NCI-H69 (cell line): ENCODE data around the gene PADI2.

Experiments used
- DNase-seq: peaks from one replicate; lab custom pipeline; 2025; lab: John Stamatoyannopoulos, UW

PADI2 gene

DNA sequence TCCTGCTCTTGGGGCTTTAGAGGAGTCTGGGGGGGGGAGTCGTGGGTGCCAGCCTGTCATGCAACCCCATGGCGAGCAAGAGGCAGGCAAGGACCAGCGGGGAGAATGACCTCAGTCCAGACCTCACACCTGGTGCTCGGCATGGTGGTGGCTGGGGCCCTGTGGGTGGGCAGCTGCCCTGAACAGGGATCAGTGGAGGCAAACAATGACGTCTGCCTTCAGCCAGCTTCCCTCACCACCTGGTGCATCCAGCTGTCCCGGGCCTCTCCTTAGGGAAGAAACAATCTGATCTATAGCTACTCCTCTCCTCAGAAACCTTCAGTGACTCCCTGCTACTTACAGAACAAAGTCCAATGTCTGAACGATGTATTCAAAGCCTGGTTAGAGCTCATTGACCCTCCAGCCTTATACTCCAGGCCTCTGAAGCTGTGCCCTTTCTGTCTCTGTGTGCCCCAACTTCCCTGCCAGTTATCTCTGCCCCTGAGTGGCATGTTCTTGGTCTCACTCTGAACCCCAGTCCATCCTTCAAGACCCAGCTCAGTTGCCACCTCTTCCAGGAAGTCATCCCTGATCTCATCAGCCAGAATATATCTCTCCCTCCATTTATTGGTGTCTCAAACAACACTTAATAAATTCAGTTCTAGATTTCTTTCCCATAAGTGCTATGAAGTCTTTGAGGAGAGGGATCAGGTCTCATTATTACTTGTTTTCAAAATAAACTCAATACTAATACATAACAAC is 6.6 kb downstream of the PADI2 start:
- DNase-seq = no peak

DNA sequence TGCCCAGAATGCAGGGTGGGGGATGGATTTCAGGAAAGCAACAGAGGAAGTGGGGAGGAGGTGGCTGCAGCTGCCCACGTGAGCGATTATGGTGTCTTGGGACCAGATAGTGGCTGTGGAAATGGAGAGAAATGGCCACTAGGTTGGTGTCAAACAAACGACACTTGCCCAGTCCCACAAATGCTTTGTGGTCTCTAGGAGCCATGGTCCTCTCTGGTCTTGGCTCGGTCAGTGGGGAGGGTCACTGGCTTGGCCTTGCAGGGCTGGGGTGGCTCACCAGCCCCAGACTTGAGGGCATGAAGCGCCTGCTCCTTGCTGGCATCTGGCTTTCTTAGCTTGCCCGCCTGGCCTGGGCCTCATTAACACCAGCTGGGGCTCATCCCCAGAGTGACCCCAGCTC is 7.2 kb downstream of the PADI2 start:
- no peak for DNase-seq

DNA sequence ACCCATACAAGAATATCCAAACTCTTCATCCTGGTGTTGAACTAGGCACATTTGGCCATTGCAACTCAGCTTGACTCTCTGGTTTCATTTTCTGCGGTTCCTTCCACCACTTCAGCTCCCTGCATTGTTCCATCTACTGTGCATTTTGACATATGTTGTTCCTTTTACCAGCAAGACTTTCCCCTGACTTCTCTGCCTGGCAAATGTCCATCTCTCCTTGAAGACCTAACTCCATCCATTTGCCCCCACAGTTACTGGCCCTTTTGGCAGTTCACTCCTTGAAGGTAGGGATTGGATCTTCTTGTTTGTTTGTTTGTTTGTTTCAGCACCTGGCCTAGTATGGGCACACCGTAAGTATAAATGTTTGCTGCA is 8.7 kb downstream of the PADI2 start:
- DNase-seq = no peak

DNA sequence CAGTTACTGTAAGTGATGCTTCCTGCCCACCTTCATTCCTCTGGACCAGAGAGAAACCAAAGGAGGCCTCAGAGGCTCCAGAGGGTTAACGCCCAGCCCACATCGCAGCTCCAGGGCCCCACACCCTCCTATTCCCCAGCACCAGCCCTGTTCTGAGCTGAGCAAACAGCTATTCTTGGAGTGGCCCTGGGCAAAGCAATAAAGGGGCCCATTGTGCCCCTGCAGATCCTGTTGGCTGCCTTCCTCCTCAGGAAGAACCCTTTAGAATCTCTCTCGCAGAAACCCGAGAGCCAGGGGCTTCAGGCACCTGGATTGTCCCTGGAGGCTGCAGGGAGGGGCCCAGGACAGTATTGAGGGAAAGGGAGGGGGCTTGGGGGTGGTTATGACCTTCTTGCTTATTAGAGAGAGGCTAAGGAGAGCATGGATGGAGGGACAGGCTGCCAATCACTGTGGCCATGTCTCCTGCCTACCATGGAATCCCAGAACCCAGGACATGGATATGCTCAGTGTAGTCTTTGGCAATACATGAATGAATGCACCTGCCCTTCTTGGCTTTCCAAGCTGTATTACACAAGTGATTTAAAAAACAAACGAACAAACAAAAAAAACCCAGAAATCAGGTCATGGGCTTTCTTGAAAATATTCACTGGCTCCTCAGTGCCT is 9.2 kb downstream of the PADI2 start:
- DNase-seq = peak; percentile 7

DNA sequence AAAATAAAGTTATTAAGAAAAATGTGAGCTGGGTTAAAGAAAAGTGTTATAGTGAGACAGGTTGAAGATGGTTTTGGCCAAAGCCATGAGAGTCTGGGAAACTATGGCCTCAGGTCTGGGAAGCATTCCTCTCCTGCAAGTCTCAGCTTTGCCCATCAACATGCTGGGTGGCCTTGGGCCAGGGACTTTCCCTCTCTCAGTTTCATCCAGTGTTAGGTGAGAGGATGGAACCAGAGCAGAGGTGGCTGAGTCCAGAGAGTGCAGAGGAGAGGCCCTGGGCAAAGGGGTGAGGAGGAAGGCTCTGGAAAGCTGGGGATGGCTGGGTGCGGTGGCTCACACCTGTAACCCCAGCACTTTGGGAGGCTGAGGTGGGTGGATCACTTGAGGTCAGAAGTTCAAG is 10.5 kb downstream of the PADI2 start:
- DNase-seq = no peak

- no peak for DNase-seq
These were observed 10.9 kb downstream of the PADI2 start for GRCh38 chr1:17108360-17108759.

DNA sequence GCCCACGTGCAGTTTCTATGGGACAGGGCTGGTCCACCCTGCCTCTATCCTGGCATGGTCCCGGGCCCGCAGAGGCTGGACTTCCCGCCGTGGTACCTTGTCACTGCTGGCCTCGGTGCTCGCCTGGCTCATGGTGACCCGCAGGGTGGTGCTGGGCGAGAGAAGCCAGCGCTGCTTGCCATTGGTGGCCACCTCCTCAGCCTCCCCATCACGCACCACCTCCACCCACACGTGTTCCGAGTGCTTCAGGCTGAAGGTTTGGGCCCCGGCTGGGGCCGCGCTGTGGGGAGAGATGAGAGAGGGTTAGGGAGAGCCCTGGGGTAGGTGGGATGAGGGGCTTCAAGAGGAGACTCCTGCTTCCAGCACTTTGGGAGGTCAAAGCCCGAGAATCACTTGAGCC is 14.5 kb downstream of the PADI2 start:
- DNase-seq = no peak

- no peak for DNase-seq
These were observed 17.0 kb downstream of the PADI2 start for GRCh38 chr1:17102232-17102631.

GRCh38 chr1:17101261-17101660 is 18.0 kb downstream of the PADI2 start:
- no peak for DNase-seq

DNA sequence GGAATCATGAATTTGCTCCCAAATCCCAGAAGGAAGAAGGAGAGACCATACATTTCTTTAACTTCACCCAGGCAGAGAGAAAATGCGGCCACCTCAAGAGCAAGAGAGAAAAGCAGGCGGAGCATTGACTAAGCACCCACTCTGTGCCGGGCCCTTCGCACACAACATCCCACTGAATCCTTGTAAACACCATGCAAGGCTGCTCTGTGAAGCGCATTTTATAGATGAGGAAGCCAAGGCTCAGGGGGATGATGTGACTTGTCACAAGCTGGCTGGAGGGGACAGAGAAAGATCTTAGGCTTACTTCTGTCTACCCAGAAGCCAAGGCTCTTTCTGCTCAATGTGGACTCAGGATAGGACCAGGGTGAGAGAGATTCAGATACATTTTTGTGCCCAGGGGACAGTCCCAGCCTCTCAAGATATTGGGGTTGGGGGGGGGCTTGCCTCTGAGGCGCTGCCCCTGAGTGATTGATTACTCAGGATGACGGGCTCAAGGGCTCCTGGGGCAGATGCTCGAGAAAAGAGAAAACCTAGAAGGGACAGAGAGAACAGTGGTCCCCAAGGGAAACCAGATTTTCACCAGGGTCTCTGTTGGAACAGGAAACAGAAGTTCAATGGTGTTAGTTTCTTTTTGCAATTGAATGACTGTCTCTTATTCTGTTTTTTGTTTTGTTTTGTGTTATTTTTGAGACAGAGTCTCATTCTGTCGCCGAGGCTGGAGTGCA is 19.5 kb downstream of the PADI2 start:
- DNase-seq = no peak

- no peak for DNase-seq
These were observed 20.6 kb downstream of the PADI2 start for GRCh38 chr1:17098446-17099317.

DNA sequence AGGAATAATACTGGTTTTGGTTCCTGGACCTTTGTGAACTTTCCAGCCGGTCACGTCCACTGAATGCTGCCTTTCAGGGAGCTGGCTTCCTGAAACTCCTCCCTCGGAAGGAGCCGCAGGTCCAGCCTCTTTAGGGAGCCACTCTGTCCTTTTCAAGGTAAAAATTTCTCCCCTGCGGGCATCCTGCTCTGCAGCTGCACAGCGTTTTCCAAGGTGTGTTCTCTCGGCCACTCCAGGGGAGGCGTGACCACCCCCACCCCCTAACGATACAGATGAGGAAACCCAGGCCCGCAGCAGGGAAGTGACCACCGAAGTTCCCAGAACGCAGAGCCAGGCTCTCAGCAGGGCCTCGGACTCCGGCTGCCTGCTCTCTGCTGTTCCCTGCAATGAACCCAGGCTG is 21.5 kb downstream of the PADI2 start:
- no peak for DNase-seq

DNA sequence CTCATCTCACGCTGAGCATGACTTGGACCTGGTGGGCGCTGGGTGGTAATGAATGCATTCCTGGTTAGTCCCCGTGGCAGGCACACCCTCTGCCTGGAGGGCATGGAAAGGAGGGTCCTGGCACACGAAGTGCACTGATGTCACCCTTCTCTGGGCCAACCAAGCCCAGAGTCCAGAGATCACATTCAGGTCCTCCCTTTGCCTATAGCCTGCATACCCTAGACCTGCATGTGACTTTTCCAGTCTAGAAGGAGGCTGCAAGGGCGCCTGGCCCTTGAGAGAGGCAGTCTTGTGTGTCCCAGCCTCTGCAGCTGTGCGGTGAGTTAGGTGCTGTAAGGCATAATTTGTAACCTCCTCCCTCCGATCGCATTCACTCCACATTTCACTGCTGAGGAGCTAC is 22.1 kb downstream of the PADI2 start:
- no peak for DNase-seq

- DNase-seq = no peak
These were observed 22.7 kb downstream of the PADI2 start for GRCh38 chr1:17096584-17096983.

DNA sequence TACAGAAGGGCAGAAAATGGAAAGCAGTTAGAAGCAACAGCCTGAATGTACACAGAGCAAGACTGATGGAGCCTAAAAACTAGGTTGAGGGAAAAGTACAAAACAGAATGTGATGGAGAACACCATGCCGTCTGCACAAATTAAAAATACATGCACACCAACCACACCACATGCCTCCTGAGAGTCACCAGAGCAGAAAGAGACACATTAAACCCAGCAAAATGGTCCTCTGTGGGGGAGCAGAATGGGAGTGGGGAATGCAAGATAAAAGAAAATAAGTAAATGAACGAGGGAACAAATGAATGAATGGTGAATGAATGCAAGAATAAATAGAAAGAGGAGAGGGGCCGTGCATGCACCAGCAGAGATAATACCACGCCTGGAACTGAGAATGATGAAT is 24.1 kb downstream of the PADI2 start:
- no peak for DNase-seq

DNA sequence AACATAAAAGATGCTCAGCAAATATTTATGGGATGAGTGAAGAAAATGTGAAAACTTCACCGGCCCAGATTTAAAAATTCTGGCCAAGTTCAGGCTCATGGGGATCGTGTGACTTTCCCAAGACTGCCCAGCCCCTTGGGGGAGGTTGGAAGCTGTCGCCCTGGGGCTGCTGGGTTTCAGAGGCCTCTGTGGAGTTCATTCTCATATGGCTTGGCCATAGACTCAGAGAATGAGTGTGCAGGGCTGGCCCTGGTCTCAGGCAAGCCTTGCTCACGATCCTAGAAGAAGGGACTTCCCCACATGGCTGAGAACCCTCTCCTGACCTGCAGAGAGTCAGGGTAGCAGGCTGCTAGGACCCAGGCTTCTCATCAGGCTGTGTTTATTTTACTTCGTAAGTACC is 24.6 kb downstream of the PADI2 start:
- DNase-seq = no peak

GRCh38 chr1:17093822-17094393 is 25.3 kb downstream of the PADI2 start:
- no peak for DNase-seq

DNA sequence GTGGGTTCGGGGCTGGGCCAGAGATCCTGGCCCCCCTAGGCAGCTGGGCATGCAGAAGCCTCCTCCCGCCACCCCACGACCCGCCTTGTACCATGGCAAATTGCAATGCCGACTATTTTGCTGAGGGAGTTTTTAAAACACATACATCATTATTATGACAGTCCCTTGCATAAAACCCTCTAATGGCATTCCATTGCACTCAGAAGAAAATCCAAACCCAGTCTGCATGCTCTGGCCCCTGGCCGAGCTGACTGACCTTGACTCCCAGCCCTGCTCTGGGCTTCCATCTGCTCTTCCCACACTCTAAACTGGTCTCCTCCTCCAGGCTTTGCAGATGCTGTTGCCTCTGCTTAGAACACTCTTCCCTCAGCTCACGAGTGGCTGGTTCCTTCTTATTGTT is 28.0 kb downstream of the PADI2 start:
- DNase-seq = no peak

GRCh38 chr1:17089506-17089905 is 29.7 kb downstream of the PADI2 start:
- no peak for DNase-seq

- no peak for DNase-seq
These were observed 32.5 kb downstream of the PADI2 start for GRCh38 chr1:17086751-17087150.

DNA sequence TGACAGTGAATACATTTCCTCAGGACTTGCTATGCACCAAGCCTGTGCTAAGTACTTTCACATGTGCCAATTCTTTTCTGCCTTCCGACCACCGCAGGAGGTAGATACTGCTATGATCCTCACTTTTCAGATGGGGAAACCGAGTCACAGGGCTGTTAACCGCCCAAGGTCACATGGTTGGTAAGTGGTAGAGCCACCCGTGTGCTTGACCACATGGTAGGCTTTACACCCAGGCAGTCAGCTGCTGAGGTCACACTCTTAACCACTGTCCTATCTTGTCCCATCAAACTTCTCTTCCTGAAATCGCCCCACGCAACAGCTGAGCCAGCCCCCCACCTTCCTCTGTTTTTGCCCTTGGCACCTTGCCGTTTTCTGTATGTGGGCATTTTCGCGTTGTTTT is 34.5 kb downstream of the PADI2 start:
- DNase-seq = no peak

DNA sequence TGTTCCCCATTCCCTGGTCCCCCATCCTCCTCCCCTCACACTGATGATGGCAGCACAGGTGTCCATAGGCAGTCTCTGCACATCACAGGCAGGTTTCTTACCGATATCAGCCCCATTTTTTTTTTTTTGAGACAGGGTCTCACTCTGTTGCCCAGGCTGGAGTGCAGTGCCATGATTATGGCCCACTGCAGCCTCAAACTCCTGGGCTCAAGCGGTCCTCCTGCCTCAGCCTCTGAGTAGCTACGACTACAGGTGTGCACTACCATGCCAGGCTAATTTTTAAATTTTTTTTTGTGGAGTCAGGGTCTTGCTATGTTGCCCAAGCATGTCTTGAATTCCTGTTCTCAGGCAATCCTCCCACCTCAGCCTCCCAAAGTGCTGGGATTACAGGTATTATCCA is 36.5 kb downstream of the PADI2 start:
- DNase-seq = no peak
